SK-N-SH (cell line): ENCODE data around the gene LPP.

Experiments
- CTCF ChIP-seq: fragments of 200-600 bp; sonication (generic); IDR thresholded peaks from 2 replicates; pipeline ENCODE4 v1.6.1; 2017; ENCODE audit warnings: antibody characterized with exemption, mild to moderate bottlenecking, moderate library complexity
- EP300 ChIP-seq, 2 experiments: IDR thresholded peaks; 2 replicates each; pipeline versions ENCODE4 v1.4.0 to v1.6.1; 2012; ENCODE audit warnings: borderline replicate concordance in 1 of 2, low read depth in 1 of 2, low read length in 1 of 2
- FOXM1 ChIP-seq: IDR thresholded peaks from 2 replicates; pipeline ENCODE4 v1.4.0; 2012; ENCODE audit warnings: low read depth, mild to moderate bottlenecking
- GABPA ChIP-seq: IDR thresholded peaks from 2 replicates; pipeline ENCODE4 v1.4.0; 2012; ENCODE audit warnings: low read depth, mild to moderate bottlenecking
- JUND ChIP-seq: IDR thresholded peaks from 2 replicates; pipeline ENCODE4 v1.4.0; 2012
- MAX ChIP-seq: IDR thresholded peaks from 2 replicates; pipeline ENCODE4 v1.4.0; 2012; ENCODE audit warnings: low read depth
- RAD21 ChIP-seq: IDR thresholded peaks from 2 replicates; pipeline ENCODE4 v1.6.1; 2012; ENCODE audit warnings: mild to moderate bottlenecking, low read length
- RCOR1 ChIP-seq: fragments of 150-350 bp; IDR thresholded peaks from 2 replicates; pipeline ENCODE4 v1.6.1; 2017; ENCODE audit warnings: antibody characterized with exemption, low read length
- SMC3 ChIP-seq: IDR thresholded peaks from 2 replicates; pipeline ENCODE4 v1.6.1; 2012; ENCODE audit warnings: low read depth, low read length, improper control_type of control experiment
- TAF1 ChIP-seq: IDR thresholded peaks from 2 replicates; pipeline ENCODE4 v1.6.1; 2012; ENCODE audit warnings: low read depth, mild to moderate bottlenecking, low read length, moderate library complexity, borderline replicate concordance
- ZBTB33 ChIP-seq: IDR thresholded peaks from 2 replicates; pipeline ENCODE4 v1.4.0; 2012; ENCODE audit warnings: low read depth, borderline replicate concordance

- TF ChIP-seq MAX (no peak), EP300 (IDR thresholded peaks at IDR 0.05; ENCODE audit: borderline replicate concordance in 1 of 2, low read depth in 1 of 2, low read length in 1 of 2) (no peak), ZBTB33 (no peak), SMC3 (no peak), TAF1 (no peak), RCOR1 (no peak), CTCF (no peak), JUND (no peak), GABPA (no peak), FOXM1 (no peak), RAD21 (no peak)
Measured at GRCh38 chr3:188473591-188474288, 319.8 kb downstream of the LPP start.
